Skeletal muscle tissue (tissue), 4 donors: ENCODE data around the gene PITX1. TPM values are rescaled to one million over a fixed set of nuclear protein-coding genes. Genes with fewer than 3 reads are reported as not detected.

Experiments
- H3K27ac ChIP-seq: one replicate; pipeline ENCODE4 v1.7.0; 2013; ENCODE audit warnings: mild to moderate bottlenecking, low read depth, low read length, inconsistent platforms
- H3K27me3 ChIP-seq, 3 donors: one replicate each; pipeline ENCODE4 v1.7.0; 2013; ENCODE audit warnings: low read length in 3 of 3; ENCODE audit not compliant: control insufficient read depth in 3 of 3, insufficient read depth in 3 of 3
- H3K36me3 ChIP-seq, 3 donors: one replicate each; pipeline ENCODE4 v1.7.0; 2013; ENCODE audit warnings: low read length in 3 of 3; ENCODE audit not compliant: control insufficient read depth in 3 of 3, insufficient read depth in 3 of 3
- H3K4me1 ChIP-seq, 3 donors: one replicate each; pipeline ENCODE4 v1.7.0; 2013; ENCODE audit warnings: low read length in 3 of 3, mild to moderate bottlenecking in 3 of 3; ENCODE audit not compliant: control insufficient read depth in 3 of 3, insufficient read depth in 3 of 3
- H3K4me3 ChIP-seq, 3 donors: one replicate each; pipeline ENCODE4 v1.7.0; 2013; ENCODE audit warnings: low read length in 3 of 3
- H3K9ac ChIP-seq, 3 donors: one replicate each; pipeline ENCODE4 v1.7.0; 2013; ENCODE audit warnings: low read length in 3 of 3, mild to moderate bottlenecking in 3 of 3, moderate library complexity in 2 of 3, low read depth in 1 of 3
- H3K9me3 ChIP-seq, 3 donors: one replicate each; pipeline ENCODE4 v1.7.0; 2013; ENCODE audit warnings: low read length in 3 of 3; ENCODE audit not compliant: control insufficient read depth in 3 of 3
- total RNA-seq: library from RNA; depleted of rRNA; stranded (reverse); fragments of >200 nt; gene quantifications from one replicate; pipeline ENCODE4 v1.2.3, GENCODE V29; 2014
- donor health status: Osteomylitis.

Gene PITX1
- total RNA-seq, 1 donor from 2014 or later: 2.6 TPM

DNA sequence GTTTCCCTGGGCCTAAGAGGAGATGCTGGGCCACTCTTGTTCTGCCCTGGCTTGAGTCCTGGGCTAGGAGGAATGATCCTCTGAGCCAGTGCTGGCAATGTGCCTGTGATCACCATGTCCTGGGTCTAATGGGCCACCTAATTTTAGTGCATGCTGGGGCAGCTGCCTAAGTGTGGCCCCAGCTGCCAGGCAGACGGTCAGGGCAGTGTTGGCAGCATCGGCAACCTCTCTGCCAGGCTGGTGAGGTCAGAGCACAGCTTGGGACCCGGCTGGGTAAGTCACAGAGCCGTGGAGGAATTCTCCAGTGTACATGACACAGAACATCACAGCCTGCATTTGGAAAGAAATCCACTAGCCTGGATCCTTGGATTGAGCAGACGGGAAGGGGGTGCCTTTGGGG, 21.4 kb upstream of the PITX1 start:
- H3K36me3 ChIP-seq: no peaks in the 10 kb centered on the region
- no peak overlapping the region for H3K4me3 ChIP-seq
- peaks cover 6 to 12% (median 12%) of the 10 kb centered on the region in 3 donors for H3K27me3 ChIP-seq
- peak overlapping the region in 2 of 3 donors; percentile 32 to 38 for H3K9ac ChIP-seq
- no peaks in the 10 kb centered on the region for H3K9me3 ChIP-seq
- peaks cover 21 to 41% (median 23%) of the 10 kb centered on the region in 3 donors for H3K4me1 ChIP-seq
- H3K27ac ChIP-seq: peak overlapping the region; percentile 85

DNA sequence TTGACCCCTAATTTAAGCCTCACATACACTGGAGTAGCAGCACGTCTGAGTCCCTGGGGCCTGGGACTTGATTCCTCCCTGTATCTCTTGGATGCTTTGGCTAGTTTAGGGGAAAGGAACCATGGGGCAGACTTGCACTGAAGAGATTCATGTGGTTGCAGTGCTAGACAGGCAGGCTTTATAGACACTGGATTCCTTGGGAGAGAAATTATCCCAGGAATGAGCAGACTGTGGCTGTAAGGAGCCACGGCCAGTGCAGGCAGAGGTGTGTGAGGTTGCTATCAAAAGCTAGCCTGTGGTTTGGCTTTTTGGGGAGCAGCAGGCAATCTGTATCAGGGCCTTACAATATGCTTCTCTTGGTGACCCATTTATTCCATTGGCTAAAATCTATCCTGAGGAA, 20.5 kb upstream of the PITX1 start:
- no peaks in the 10 kb centered on the region for H3K36me3 ChIP-seq
- H3K4me3 ChIP-seq: no peak overlapping the region
- peaks cover 6 to 15% (median 12%) of the 10 kb centered on the region in 3 donors for H3K27me3 ChIP-seq
- no peak overlapping the region for H3K9ac ChIP-seq
- no peak overlapping the region for H3K27ac ChIP-seq
- H3K4me1 ChIP-seq: peaks cover 20 to 42% (median 21%) of the 10 kb centered on the region in 3 donors
- H3K9me3 ChIP-seq: no peaks in the 10 kb centered on the region

DNA sequence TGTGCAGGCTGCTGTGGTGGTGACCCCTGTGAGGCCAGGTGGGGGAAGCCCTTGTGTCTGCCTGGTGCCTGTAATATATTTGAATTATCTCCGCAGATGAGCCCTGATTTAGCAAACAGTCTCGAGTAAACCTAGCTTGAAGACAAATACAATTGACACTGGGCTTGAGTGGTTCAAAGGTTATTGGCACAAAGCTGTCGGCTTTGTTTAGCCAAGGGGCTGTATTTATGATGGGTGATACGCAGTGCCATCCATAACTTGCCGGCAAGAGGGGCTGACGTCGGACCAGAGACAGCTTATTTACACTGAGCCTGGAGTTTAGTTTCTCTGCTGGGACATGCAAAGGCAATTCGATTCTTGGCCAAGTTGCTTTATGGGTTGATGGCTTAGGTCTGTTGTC, 20.0 kb upstream of the PITX1 start:
- Histone ChIP-seq H3K36me3 (no peaks in the 10 kb centered on the region), H3K27me3 (peaks cover 6 to 15% (median 12%) of the 10 kb centered on the region in 3 donors), H3K9me3 (no peaks in the 10 kb centered on the region), H3K27ac (no peak overlapping the region), H3K4me3 (no peak overlapping the region), H3K9ac (no peak overlapping the region), H3K4me1 (peaks cover 20 to 42% (median 21%) of the 10 kb centered on the region in 3 donors)

DNA sequence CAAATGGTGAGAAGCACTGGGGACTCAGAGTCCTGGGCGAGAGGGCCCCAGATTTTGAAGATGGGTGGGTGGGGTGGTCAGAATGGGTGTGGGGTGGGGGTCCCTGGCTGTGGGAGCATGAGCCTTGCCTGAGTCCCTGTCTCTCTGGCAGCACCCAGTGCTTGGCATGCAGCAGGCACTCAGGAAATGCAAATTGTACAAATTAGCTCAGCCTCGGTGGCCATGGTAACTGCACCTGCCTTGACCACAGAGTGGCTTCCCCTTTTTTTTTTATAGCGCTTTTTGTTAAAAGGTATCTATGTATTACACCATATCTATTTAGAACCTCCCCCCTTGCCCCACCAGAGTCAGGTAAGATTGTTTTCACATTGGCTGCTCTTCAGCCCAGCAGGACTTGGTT, 19.2 kb upstream of the PITX1 start:
- Histone ChIP-seq H3K4me1 (peaks cover 20 to 42% (median 21%) of the 10 kb centered on the region in 3 donors), H3K27ac (no peak overlapping the region), H3K9ac (no peak overlapping the region), H3K36me3 (no peaks in the 10 kb centered on the region), H3K27me3 (peaks cover 10 to 12% (median 12%) of the 10 kb centered on the region in 3 donors), H3K9me3 (no peaks in the 10 kb centered on the region), H3K4me3 (no peak overlapping the region)

DNA sequence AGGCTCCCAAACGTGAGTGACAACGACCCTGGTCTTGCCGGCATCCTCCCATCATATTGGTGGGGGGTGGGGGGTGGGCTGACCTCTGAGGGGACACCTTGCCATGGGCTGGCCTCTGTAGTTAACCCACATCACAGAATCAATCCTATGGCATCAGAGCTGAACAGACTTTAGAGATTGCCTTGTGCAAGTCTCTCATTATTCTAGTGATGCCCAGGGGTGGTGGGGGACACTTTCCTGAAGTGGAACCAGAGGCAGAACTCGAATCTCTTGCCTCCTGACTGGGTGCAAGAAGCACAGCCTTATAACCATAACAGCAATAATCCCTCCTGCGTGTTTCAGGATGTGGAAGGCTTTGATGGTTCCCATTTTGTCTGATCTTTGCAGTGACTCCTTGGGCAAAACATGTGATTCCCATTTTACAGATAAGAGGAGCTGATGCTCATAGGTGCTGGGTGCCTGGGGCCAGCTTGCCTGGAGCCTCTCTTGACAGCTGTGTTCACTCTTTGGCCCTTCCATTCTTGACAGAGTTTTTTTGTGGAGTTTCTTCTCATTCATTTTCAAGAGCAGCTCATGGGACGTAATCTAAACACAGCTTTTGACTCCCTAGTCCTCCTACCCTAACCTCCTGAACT, 18.6 kb upstream of the PITX1 start:
- Histone ChIP-seq H3K27me3 (peaks cover 10 to 12% (median 12%) of the 10 kb centered on the region in 3 donors), H3K9me3 (no peaks in the 10 kb centered on the region)

DNA sequence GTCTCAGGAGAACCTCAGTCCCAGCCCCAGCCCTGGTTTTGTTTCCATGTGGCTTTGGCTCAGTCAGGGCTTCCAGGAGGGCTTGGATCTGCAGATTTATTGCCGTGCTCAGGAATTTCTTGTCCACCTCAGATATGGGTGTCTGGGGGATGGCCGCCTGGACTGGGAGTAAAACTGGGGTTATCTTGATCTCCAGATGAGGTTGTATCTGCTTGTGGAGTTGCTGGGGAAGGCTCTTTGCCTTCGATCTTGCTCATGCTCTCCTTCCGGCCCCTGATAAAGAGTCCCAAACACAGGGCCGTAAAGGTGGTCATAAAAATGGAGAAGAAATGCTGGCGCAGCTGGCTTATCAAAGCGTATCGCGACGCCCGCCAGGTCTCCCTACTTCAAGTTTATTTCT, 17.8 kb upstream of the PITX1 start:
- peaks cover 20 to 47% (median 28%) of the 10 kb centered on the region in 3 donors for H3K4me1 ChIP-seq
- H3K27me3 ChIP-seq: peaks cover 12 to 14% (median 12%) of the 10 kb centered on the region in 3 donors
- H3K27ac ChIP-seq: no peak overlapping the region
- no peaks in the 10 kb centered on the region for H3K36me3 ChIP-seq
- H3K4me3 ChIP-seq: no peak overlapping the region
- no peak overlapping the region for H3K9ac ChIP-seq
- H3K9me3 ChIP-seq: no peaks in the 10 kb centered on the region

More for the DNA sequence above, 18.6 kb upstream of the PITX1 start:
- Histone ChIP-seq H3K36me3 (no peaks in the 10 kb centered on the region), H3K9ac (no peak overlapping the region), H3K27ac (no peak overlapping the region), H3K4me3 (no peak overlapping the region), H3K4me1 (peaks cover 20 to 43% (median 22%) of the 10 kb centered on the region in 3 donors)

DNA sequence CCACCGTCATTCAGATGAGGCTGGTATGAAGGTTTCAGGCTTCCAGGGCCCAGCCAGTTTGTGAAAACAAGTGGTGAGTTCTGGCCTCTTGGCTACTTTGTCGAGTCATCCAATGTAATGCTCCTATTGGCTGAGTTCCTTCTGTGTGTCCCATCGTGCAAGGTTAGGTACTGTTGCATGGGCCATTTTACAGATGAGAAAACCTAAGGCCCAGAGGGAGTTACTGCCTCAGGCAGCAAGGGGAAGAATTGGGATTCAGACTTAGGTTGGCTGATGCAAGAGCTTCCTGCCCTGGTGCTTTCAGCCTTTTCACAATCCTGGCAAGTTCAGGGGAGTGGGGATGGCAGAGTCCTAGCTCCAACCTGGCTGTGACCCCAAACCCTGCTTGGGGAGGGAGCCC, 17.4 kb upstream of the PITX1 start:
- H3K27ac ChIP-seq: no peak overlapping the region
- H3K4me1 ChIP-seq: peaks cover 16 to 47% (median 23%) of the 10 kb centered on the region in 3 donors
- H3K36me3 ChIP-seq: no peaks in the 10 kb centered on the region
- no peaks in the 10 kb centered on the region for H3K9me3 ChIP-seq
- H3K4me3 ChIP-seq: no peak overlapping the region
- no peak overlapping the region for H3K9ac ChIP-seq
- peaks cover 12 to 14% (median 12%) of the 10 kb centered on the region in 3 donors for H3K27me3 ChIP-seq

DNA sequence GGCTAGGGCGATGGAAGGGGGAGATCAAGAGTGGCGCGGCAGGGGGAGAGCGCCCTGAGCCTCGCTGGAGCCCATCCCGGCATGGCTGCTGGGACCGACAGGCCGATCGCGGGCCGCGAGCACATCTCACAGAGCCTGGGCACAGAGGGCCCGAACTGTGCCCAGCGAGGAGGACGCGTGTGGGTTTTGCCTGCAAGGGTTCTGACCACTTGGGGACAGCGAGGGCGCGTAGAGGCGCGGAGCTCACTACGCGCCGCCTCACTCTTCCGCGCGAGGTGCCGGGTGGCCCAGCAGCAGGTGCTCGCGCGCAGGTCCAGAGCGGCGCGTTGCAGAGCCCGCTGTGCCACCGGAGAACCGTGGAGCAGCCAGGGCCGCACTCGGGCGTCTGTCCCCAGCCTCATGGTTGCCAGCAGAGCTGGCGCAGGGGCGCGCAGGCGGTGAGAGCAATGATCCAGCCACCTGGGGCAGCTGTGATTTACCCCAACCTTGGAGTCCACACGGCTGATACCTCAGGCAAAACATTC, 16.3 kb upstream of the PITX1 start:
- no peaks in the 10 kb centered on the region for H3K9me3 ChIP-seq
- H3K9ac ChIP-seq: no peak overlapping the region
- peaks cover 13 to 22% (median 14%) of the 10 kb centered on the region in 3 donors for H3K27me3 ChIP-seq
- no peaks in the 10 kb centered on the region for H3K36me3 ChIP-seq
- no peak overlapping the region for H3K4me3 ChIP-seq
- no peak overlapping the region for H3K27ac ChIP-seq
- H3K4me1 ChIP-seq: peaks cover 6 to 36% (median 14%) of the 10 kb centered on the region in 3 donors

DNA sequence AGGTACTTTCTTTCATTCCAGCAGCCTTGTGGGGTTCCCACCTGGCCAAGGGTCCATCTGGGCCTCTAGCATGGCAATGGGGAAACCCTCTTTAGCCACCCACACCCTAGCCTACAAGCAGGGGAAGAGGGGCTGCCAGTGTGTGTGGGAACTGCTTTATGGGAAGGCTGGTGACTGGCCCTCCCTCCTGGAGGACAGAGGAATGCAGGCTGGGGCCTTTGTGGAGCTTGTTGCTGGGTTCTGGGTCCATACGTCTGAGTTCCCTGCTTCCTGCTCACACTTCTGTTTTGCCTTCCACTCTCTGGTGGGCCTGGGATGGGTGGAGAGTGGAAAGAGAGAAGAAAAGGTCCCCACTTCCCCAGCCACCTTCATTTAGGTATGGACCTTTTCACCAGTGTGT, 14.9 kb upstream of the PITX1 start:
- Histone ChIP-seq H3K27ac (no peak overlapping the region), H3K4me1 (peaks cover 0 to 24% (median 10%) of the 10 kb centered on the region in 3 donors), H3K9ac (no peak overlapping the region), H3K9me3 (no peaks in the 10 kb centered on the region), H3K36me3 (no peaks in the 10 kb centered on the region), H3K4me3 (no peak overlapping the region), H3K27me3 (peaks cover 14 to 24% (median 20%) of the 10 kb centered on the region in 3 donors)

DNA sequence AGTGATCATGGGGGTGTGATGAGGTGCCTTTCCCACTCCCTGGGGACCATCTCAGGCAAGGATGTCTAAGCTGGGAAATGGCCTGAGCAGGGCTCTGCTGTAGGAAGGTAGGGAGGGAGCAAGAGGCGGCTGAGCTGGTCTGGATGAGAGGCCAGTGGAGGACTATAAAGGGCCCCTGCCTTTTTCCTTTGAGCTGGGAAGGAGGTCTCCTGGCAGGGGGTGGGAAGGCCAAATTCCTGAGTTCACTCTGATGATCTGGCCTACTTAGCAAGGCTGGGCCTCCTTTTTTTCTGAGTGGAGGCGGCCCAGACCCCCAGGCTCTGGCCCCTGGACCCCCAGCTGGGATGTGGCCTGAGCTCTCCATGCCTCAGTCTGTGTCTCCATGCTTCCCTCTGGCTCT, 14.3 kb upstream of the PITX1 start:
- no peaks in the 10 kb centered on the region for H3K36me3 ChIP-seq
- no peak overlapping the region for H3K4me3 ChIP-seq
- H3K27ac ChIP-seq: no peak overlapping the region
- no peak overlapping the region for H3K9ac ChIP-seq
- H3K27me3 ChIP-seq: peaks cover 18 to 23% (median 21%) of the 10 kb centered on the region in 3 donors
- no peaks in the 10 kb centered on the region for H3K9me3 ChIP-seq
- peaks cover 0 to 19% (median 7%) of the 10 kb centered on the region in 3 donors for H3K4me1 ChIP-seq
